GM12873 (cell line): ENCODE measurements around the gene FAM236A.
"Not testable (repeated sequence)": the region's sequence is repeated elsewhere in the genome, so short reads cannot be mapped to it uniquely, and the experiment has no call there.

Experiments
- CTCF ChIP-seq: IDR thresholded peaks from 2 replicates; pipeline ENCODE4 v1.5.1; 2012; ENCODE audit warnings: low read depth, mild to moderate bottlenecking, moderate library complexity, low read length, control low read depth; ENCODE audit not compliant: insufficient read depth; ENCODE audit errors: missing control alignments

The FAM236A gene

GRCh38 chrX:72937906-72938305 lies at the start of gene FAM236A:
Gene FAM236A, plus strand, starts transcription at chrX:72938206. Its CDS starts 57 bp downstream, at chrX:72938263.
- TF ChIP-seq CTCF = not testable (repeated sequence)

GRCh38 chrX:72912315-72912714 lies 25.7 kb upstream of the FAM236A start, which contains the start of gene FAM236C:
Gene FAM236C, plus strand, starts transcription at chrX:72912615. Its CDS starts 100 bp downstream, at chrX:72912715.
- TF ChIP-seq CTCF = not testable (repeated sequence)

DNA sequence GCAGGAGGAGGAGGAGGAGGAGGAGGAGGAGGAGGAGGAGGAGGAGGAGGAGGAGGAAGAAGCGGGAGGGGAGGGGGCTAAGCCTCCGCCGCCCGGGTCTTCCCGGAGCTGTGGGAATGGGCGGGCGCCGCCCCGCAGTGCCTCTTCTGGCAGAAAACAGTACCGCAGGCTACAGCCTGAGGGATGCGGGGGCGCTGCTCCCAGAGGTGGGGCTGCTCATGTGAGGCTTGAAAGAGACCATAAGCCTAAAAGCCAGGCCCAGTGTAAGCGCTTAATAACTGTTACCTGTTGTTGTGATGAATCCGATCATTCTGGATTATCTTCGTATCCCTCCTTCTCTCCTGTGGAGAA lies 5.8 kb downstream of the FAM236A start, which contains the start of gene DMRTC1:
Gene DMRTC1, minus strand, starts transcription at position 19 of the 351 bp plus-strand sequence. CDS start 68,143 bp downstream, outside the sequence.
- TF ChIP-seq CTCF = not testable (repeated sequence)
